CD4-positive, alpha-beta T cell treated with Interleukin-17A for 4 hours (primary cell): Measurements from ENCODE around the gene DPPA5.
"Not testable (repeated sequence)": the region's sequence is repeated elsewhere in the genome, so short reads cannot be mapped to it uniquely, and the experiment has no call there.

Experiments
- DNase-seq: peaks from one replicate; pipeline ENCODE4 v3.0.0-alpha.2; 2020; ENCODE audit warnings: mixed read lengths

The DPPA5 gene, protein sequence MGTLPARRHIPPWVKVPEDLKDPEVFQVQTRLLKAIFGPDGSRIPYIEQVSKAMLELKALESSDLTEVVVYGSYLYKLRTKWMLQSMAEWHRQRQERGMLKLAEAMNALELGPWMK

GRCh38 chr6:73353636-73354593 lies at the start of gene DPPA5:
Gene DPPA5 (minus strand): TSS chr6:73354276. CDS start chr6:73354225, 51 bp downstream.
- no peak for DNase-seq

- no peak for DNase-seq
These were observed 46.6 kb upstream of the DPPA5 start for GRCh38 chr6:73400656-73401055.

- DNase-seq, result no peak
These were observed 41.8 kb upstream of the DPPA5 start for GRCh38 chr6:73395875-73396274.

- DNase-seq, result peak; percentile 58
These were observed 40.7 kb upstream of the DPPA5 start, which contains the start of gene DDX43 for GRCh38 chr6:73394577-73395354. Gene DDX43 (plus strand): TSS chr6:73394828. CDS start chr6:73394906, 78 bp downstream.

- DNase-seq, result no peak
These were observed 39.2 kb upstream of the DPPA5 start for GRCh38 chr6:73393278-73393677.

- DNase-seq, result not testable (repeated sequence)
These were observed 38.1 kb upstream of the DPPA5 start for GRCh38 chr6:73392188-73392587.

- peak; percentile 3 for DNase-seq
These were observed 37.6 kb upstream of the DPPA5 start for GRCh38 chr6:73391675-73392074.

DNA sequence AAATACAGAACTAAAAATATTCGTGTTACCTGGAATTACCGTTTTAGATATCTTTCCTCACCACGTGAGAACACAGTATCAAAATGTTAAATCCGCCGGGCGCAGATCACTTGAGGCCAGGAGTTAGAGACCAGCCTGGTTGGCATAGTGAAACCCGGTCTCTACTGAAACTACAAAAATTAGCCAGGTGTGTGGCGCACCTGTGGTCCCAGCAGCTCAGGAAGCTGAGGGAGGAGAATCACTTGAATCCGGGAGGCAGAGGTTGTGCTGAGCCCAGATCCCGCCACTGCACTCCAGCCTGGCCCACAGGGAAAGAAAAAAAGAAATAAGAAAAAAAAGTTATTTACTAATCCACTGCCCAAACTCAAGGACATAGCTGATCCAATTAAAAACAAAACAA lies 35.8 kb upstream of the DPPA5 start:
- DNase-seq, result no peak

DNA sequence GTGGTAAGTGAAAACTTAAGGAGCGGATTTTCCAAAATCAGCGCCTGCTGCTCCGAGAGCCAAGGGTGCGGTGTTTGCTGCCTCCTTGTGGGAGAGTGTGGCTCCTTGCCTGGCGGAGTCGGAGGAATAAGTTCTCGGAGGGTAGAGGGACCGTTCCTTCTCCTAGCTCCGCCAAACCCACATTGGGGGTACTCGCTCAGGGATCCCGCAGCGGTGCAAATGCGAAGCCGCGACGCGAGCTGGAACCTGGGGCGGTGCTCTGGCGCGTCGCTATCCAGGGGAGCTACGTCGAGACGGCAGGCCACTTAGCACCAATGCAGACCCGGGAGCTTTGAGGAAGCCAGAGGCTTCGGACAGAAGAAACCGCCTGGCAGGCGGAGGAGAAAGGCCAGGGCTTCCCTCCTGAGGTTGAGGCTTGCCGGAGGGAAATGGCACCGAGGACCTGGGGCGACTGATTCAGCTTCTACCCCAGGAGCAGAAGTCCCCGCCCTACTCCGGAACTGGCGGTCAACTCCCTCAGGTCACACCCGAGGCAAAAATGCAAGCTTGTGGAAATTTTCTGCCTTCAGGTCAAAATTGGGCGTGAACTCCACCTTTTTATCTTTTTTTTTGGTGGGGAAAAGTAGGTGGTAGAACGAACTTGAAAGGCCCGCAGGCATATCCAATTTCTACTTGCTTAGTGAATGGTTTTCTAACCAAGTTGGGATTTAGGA lies 34.9 kb upstream of the DPPA5 start:
- DNase-seq, result peak; percentile 72

- DNase-seq, result no peak
These were observed 34.3 kb upstream of the DPPA5 start for GRCh38 chr6:73388433-73388799.

DNA sequence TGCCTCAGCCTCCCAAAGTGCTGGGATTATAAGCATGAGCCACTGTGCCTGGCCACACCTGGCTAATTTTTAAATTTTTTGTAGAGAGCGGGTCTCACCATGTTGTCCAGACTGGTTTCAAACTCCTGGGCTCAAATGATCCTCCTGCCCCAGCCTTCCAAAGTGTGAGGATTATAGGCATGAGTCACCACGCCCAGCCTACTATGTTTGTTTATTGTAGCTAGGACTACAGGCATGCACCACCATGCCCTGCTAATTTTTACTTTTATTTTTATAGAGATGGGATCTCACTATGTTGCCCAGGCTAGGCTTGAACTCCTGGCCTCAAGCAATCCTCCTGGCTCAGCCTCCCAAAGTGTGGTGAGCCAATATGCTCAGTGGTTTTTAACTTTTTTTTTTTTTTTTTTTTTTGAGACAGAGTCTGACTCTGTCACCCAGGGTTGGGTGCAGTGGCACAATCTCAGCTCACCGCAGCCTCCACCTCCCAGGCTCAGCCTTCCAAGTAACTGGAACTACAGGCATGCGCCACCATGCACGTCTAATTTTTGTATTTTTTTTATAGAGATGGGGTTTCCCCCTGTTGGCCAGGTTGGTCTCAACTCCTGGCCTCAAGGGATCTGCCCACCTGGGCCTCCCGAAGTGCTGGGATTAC lies 28.5 kb upstream of the DPPA5 start:
- DNase-seq, result no peak

- not testable (repeated sequence) for DNase-seq
These were observed 27.5 kb upstream of the DPPA5 start for GRCh38 chr6:73381531-73381930.

- no peak for DNase-seq
These were observed 23.1 kb upstream of the DPPA5 start for GRCh38 chr6:73377225-73377624.

DNA sequence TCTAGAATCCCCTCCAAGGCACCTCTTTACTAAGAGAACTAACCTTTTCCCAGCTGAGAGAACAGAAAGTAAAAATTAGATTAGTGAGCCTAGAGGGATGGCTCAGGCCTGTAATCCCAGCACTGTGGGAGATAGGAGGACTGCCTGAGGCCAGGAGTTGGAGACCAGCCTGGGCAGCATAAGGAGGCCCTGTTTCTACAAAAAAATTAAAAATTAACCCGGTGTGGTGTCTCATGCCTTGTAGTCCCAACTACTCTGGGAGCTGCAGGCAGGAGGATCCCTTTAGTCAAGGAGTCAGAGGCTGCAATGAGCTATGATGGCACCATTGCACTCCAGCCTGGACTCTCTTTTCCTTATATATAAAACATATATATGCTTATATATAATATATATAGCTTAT lies 21.1 kb upstream of the DPPA5 start:
- no peak for DNase-seq

DNA sequence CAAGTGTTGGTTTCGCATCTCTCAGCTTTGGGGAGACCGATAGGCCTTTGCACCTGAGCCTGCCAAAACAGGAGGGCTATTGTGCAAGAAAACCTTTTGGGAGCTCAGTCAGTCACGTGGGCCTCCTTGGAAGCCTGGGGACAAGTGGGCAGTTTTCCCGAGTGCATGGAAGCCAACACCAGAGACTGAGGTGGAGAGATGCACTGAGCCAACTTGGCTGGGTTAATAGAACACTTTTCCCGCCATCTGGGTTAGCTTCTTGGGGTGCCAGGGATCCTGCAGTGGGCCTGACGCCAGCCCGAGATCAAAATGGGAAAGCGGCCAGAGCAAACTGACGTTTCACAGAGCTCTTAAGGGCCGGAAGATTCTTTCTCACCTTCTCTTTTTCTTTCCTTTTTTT lies 18.4 kb upstream of the DPPA5 start:
- no peak for DNase-seq

GRCh38 chr6:73371984-73372383 lies 17.9 kb upstream of the DPPA5 start:
- DNase-seq, result no peak

GRCh38 chr6:73369563-73369962 lies 15.5 kb upstream of the DPPA5 start, which contains the start of gene OOEP:
Gene OOEP (minus strand): TSS chr6:73369897. CDS start chr6:73369792, 105 bp downstream.
- no peak for DNase-seq

GRCh38 chr6:73369157-73369556 lies 15.1 kb upstream of the DPPA5 start:
- no peak for DNase-seq

- no peak for DNase-seq
These were observed 14.6 kb upstream of the DPPA5 start for GRCh38 chr6:73368675-73369074.

- no peak for DNase-seq
These were observed 13.8 kb upstream of the DPPA5 start for GRCh38 chr6:73367761-73368355.

GRCh38 chr6:73364549-73364948 lies 10.5 kb upstream of the DPPA5 start:
- no peak for DNase-seq

DNA sequence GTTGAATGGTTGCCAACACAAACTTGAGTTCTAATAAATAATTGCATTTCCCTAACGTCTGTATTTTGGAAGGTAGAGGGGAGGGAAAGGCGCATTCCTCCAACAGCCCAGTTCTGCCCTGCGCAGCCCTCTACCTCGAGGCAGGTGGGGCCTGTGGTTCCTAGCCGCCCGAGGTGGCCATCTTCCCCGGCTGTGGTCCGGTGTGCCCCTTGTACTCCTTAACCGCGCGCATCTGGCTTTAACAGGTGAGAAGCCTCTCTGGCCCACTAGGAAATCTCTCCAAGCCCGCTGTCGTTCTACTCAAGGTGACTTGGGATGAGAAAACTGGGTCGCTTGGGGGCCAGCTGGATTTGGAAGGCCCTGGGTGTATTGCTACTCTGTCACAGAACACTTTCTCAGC lies 10.0 kb upstream of the DPPA5 start:
- DNase-seq, result no peak
